D721Med (cell line): ENCODE data around the gene C1orf210.

ENCODE experiments used
- DNase-seq: peaks from one replicate; pipeline ENCODE4 v3.0.0; 2011; ENCODE audit warnings: low spot score; ENCODE audit not compliant: insufficient read length
- FAIRE-seq: peaks from 2 replicates; lab custom pipeline; 2011; peaks lifted over from hg19 to GRCh38; lab: Jason Lieb, UNC
- CTCF ChIP-seq: IDR thresholded peaks from 2 replicates; pipeline ENCODE4 v1.5.1; 2012; ENCODE audit warnings: mild to moderate bottlenecking, control low read depth; ENCODE audit not compliant: insufficient read depth; ENCODE audit errors: missing control alignments

The C1orf210 gene

GRCh38 chr1:43305926-43306687 is 20.7 kb upstream of the C1orf210 start:
- FAIRE-seq (no peak), DNase-seq (no peak)
- TF ChIP-seq CTCF = no peak

GRCh38 chr1:43305461-43305860 is 20.1 kb upstream of the C1orf210 start:
- FAIRE-seq = no peak
- TF ChIP-seq CTCF = no peak
- no peak for DNase-seq

- no peak for FAIRE-seq
- no peak for TF ChIP-seq CTCF
- no peak for DNase-seq
Measured at GRCh38 chr1:43304771-43305300, 19.5 kb upstream of the C1orf210 start.

- no peak for TF ChIP-seq CTCF
- FAIRE-seq (no peak), DNase-seq (no peak)
Measured at GRCh38 chr1:43304314-43304681, 18.9 kb upstream of the C1orf210 start.

- DNase-seq (no peak), FAIRE-seq (no peak)
- no peak for TF ChIP-seq CTCF
Measured at GRCh38 chr1:43303471-43304313, 18.3 kb upstream of the C1orf210 start.

GRCh38 chr1:43302721-43303470 is 17.5 kb upstream of the C1orf210 start:
- TF ChIP-seq CTCF = no peak
- FAIRE-seq (no peak), DNase-seq (no peak)
